Measurements from ENCODE around the gene ZRANB3. TPM values are rescaled to one million over a fixed set of nuclear protein-coding genes. Genes with fewer than 3 reads are reported as not detected.

The ZRANB3 gene
- total RNA-seq, 1 donor = 9.3 TPM

DNA sequence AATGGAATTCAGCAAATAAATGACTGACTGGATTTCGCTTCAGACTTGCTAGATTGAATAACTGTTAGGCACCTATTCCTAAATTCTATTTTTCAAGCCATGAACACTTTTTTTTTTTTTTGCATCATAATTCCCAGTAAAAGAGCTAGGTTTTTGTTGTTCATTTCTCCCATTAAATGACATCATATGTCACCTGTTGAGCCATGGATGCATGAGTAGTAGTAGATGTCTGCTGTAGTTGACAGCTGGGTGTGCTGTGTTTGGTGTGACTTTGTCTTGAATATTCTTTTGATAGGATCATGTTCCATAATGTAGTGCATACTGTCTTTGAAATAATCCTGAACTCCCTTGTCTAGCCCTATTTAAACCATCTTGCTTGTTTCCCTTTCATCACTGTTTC is 363.7 kb downstream of the ZRANB3 start:
- no peak for DNase-seq (ENCODE audit: low read depth)
- TF ChIP-seq, protein P1, sequence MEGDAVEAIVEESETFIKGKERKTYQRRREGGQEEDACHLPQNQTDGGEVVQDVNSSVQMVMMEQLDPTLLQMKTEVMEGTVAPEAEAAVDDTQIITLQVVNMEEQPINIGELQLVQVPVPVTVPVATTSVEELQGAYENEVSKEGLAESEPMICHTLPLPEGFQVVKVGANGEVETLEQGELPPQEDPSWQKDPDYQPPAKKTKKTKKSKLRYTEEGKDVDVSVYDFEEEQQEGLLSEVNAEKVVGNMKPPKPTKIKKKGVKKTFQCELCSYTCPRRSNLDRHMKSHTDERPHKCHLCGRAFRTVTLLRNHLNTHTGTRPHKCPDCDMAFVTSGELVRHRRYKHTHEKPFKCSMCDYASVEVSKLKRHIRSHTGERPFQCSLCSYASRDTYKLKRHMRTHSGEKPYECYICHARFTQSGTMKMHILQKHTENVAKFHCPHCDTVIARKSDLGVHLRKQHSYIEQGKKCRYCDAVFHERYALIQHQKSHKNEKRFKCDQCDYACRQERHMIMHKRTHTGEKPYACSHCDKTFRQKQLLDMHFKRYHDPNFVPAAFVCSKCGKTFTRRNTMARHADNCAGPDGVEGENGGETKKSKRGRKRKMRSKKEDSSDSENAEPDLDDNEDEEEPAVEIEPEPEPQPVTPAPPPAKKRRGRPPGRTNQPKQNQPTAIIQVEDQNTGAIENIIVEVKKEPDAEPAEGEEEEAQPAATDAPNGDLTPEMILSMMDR (IDR thresholded peaks at IDR 0.05; ENCODE audit: insufficient read depth, low read length) = no peak
- H3K4me3 ChIP-seq (ENCODE audit: low read depth, low read length) = no peak overlapping the region

DNA sequence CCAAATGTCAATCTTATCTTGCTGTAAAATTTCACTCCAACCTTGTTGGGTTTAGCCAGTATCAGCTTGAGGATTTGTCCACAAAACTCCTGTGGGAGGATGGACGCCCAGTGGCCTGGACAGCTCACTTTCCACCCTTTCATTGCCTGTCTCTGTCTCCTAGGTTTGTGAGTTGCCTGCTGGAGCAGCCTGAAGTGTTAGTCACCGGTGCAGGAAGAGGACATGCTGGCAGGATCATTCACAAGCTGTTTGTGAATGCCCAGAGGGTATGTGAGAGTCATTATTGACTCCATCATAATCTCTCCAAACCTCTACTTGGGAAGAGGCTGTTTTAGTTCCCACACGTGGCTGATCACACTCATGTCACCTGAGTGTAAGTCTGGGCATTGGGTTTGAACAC is 366.6 kb downstream of the ZRANB3 start:
- TF ChIP-seq, protein P1 (IDR thresholded peaks at IDR 0.05; ENCODE audit: insufficient read depth, low read length) = no peak
- DNase-seq (ENCODE audit: low read depth) = peak; percentile 37
- H3K4me3 ChIP-seq (ENCODE audit: low read depth, low read length) = no peak overlapping the region

GRCh38 chr2:135163901-135164300 is 367.1 kb downstream of the ZRANB3 start:
- TF ChIP-seq, protein P1 (IDR thresholded peaks at IDR 0.05; ENCODE audit: insufficient read depth, low read length) = no peak
- DNase-seq (ENCODE audit: low read depth) = no peak
- no peak overlapping the region for H3K4me3 ChIP-seq (ENCODE audit: low read depth, low read length)

GRCh38 chr2:135163306-135163705 is 367.7 kb downstream of the ZRANB3 start:
- no peak for DNase-seq (ENCODE audit: low read depth)
- TF ChIP-seq, protein P1 (IDR thresholded peaks at IDR 0.05; ENCODE audit: insufficient read depth, low read length) = no peak
- H3K4me3 ChIP-seq (ENCODE audit: low read depth, low read length) = no peak overlapping the region

DNA sequence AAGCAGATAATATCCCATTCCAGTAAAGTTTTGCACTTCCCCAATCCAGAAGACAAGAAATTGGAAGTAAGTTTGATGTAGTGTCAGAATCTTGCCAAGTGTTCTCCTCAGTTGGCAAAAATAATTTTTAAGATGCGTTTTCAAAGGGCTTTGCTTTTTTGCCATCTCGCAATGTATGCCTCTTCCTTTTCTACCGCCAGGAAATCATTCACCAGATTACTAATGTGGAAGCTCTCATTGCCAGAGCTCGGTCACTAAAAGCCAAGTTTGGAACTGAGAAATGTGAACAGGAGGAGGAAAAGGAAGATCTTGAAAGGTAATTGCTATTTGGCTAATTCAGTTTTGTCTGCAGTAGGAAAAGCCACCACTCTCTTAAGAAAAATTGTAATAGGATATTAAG is 368.2 kb downstream of the ZRANB3 start:
- no peak overlapping the region for H3K4me3 ChIP-seq (ENCODE audit: low read depth, low read length)
- TF ChIP-seq, protein P1 (IDR thresholded peaks at IDR 0.05; ENCODE audit: insufficient read depth, low read length) = no peak
- no peak for DNase-seq (ENCODE audit: low read depth)

DNA sequence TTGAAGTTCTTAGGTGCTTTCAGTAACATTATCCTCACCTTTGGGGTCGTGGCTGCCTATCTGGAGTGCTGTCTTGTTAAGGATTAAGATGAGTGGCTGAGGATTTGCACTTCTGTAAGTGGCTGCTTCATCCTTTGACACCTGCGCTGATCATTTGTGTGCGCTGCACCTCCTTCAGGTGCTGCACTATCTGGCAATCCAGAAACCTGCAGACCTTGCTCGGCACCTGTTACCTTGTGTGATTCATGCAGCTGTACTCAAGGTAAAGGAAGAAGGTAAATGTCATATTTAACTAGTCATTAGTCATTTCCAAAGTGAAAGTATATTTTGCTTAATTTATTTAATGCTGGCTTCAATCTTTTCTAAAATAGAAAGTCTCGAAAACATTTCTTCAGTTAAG is 368.6 kb downstream of the ZRANB3 start:
- DNase-seq (ENCODE audit: low read depth) = no peak
- TF ChIP-seq, protein P1 (IDR thresholded peaks at IDR 0.05; ENCODE audit: insufficient read depth, low read length) = no peak
- H3K4me3 ChIP-seq (ENCODE audit: low read depth, low read length) = no peak overlapping the region

GRCh38 chr2:135159191-135159590 is 371.8 kb downstream of the ZRANB3 start:
- TF ChIP-seq, protein P1 (IDR thresholded peaks at IDR 0.05; ENCODE audit: insufficient read depth, low read length) = no peak

More at GRCh38 chr2:135159191-135159590, 371.8 kb downstream of the ZRANB3 start:
- H3K4me3 ChIP-seq (ENCODE audit: low read depth, low read length) = no peak overlapping the region
- no peak for DNase-seq (ENCODE audit: low read depth)
